Measurements from ENCODE around the gene RNASE9.
A peak's percentile ranks its signal among the peaks of the same experiment; 100 is the strongest.
"Not testable (repeated sequence)": the region's sequence is repeated elsewhere in the genome, so short reads cannot be mapped to it uniquely, and the experiment has no call there.

RNASE9 gene

DNA sequence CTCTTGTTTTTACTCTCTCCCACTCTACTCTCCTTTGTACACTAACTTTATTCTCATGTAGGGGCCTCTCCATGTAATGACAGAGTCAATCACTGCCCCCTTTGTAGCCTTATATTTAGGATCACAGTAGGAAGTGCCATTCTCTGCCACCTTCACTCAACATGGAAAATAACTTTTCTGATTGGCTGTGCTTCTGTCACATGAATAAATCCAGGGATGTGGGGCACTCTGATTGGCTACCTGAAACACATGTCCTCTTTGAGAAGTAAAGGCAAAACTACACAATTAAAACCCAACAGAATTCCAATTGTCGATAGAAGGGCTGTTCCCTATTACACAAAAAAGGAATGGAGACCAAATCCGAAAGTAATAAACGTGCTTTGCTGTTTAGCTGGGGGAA, at the start of gene RNASE9:
TSS of gene RNASE9 (minus strand) at position 87 of the 400 bp plus-strand sequence.
- no peak for DNase-seq (ENCODE audit: low read depth)

DNA sequence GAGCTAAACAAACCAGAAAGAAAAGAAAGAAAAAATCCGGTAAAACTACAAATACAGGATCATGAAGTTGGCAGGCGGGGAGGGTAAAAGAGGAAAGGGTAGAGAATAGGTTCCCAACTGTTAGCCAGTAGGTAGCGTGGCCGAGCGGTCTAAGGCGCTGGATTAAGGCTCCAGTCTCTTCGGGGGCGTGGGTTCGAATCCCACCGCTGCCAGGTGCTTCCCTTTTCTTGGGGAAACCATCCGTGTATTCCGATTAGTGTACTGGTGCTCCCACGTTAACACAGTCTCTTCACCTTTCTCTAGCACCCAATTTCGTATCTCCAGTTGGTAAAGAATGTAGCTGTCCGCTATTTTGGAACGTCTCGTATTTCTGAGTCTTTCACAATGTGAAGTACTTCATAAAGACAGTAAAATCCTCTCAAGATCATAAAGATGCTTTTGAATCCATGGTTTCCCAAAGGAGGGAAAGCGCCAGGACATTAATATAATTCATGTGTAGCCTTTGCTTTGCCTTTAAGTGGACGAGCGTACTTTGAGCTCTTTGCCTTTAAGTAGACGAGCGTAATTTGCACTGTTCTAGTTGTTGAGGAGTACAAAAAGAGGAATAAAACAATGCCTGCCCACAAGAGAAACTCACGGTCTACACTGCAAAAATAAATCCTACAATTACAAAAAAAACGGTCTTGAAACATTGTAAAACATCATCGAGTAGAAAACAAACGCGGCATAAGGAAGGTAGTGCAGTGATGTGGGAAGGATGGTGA, 49.3 kb upstream of the RNASE9 start:
- peak; percentile 82 for DNase-seq (ENCODE audit: low read depth)

DNA sequence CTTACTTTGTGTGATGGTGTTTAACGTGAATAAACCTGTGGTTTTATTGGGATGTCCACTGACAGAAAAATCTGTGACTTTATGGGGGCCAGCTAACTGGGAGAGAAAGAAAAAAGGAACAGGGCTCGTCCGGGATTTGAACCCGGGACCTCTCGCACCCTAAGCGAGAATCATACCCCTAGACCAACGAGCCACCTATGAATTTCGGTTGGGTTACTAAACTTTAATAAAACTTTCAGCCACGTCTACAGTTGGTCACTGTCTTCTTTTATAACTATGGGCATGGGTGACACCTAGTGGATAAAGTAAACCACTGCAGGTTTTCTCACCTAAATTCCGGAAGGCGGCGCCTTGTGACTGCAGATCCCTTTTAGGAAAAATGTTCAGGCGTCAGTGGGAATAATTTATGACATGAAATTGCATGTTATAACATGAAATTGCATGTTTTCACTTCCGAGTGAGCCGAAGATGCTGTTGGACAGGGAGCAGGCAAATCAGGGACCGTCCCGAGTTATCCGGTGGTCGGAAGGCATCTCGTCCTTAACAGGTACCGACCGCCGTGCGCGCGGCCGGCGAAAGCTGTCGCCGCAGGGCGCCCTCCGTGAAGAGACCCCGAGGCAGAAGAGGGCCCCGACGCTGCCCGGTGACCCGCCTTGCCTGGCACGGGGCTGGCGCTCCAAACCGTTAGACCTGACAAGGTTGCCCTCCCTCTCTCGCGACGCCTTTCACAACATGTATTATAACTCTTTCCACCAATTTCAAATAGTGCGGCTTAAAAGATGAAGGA, 48.6 kb upstream of the RNASE9 start:
- DNase-seq (ENCODE audit: low read depth): peak; percentile 91

DNA sequence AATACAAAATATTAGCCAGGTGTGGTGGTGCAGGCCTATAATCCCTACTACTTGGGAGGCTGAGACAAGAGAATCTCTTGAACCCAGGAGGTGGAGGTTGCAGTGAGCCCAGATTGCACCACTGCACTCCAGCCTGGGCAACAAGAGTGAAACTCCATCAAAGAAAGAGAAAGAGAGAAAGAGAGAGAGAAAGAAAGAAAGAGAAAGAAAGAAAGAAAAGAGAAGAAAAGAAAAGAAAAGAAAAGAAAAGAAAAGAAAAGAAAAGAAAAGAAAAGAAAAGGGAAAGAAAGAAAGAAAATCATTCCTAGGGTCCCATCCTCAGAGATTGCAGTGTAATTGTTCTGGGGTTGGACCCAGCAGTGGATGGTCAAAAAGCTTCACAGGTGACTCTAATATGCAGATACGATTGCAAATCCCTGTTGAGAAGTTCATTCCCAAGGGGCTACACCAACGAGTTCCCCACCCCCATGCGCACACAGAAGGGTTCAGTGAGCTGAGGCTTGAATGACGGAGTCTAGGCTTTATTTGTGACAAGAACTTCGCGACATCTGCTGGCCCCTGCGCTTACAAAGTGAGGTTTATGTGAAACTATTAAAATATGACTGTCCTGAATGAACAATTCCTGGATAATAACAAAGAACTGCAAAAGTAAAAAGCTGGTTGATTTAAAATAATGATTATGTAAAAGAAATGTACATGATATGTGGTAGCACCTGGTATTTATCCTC, 47.7 kb upstream of the RNASE9 start:
- no peak for DNase-seq (ENCODE audit: low read depth)

DNA sequence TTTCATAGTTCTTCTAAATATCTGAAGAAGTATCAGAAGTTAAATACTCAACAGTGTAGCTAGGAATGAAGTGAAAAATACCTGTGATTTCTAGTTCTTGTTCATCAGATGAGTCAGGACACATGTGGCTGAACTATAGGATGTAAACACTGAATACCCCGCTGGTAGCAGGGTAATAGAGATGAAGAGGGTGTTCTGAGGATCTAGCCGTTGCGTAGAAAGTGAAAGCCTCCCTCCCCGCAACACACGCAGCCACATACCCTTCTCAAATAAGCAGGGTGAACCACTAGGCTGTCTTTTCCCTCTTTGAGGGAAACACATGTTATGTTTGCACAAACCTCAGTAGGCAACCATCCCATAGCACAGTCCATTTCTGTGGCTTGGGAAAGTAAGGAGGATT, 46.8 kb upstream of the RNASE9 start:
- no peak for DNase-seq (ENCODE audit: low read depth)

DNA sequence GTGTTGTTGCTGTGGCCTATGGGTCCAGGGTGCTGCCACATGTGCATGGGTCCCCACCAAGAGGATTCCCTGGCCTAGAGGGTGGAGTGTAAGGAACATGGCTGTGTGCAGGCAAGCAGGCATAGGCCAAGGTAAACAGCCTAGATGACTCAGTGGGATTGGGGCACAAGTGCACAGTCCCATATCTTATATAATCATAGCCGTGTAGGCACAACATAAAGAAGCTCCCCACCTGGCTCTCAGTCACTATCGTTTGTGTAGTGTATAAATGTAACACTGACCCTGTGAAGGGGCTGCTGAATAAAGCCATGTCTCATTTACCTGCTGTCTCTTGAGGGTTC, 46.0 kb upstream of the RNASE9 start:
- DNase-seq (ENCODE audit: low read depth): no peak

DNA sequence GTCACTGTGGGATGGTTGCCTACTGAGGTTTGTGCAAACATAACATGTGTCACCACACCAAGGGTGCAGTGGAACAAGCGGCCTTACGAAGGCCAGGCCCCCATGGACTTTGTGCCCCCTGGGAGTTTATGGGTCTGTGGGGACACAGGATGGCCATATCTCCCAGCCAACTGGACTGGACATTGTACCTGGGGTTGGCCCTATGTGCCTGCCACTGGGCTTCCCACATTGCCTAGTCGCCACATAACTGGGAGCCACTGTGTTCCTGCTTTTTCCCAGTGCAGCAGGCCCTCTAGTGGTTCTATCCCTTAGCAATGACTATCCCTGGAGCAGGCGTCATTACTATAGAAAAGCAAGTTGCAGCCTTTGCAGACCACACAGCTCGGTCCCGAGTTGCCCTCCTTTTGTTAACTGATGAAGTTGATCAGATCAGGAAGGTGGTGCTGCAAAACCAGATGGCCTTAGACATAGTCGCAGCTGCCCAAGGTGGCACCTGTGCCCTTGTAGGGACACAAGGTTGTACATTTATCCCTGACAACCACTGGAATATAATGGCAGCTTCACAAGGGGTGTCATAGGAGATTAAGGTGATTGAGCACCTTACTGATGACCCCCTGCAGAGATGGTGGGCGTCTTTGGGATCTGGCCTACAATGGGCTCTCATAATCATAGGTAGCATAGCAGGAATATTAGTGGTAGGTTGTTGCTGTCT, 45.5 kb upstream of the RNASE9 start:
- peak; percentile 56 for DNase-seq (ENCODE audit: low read depth)

DNA sequence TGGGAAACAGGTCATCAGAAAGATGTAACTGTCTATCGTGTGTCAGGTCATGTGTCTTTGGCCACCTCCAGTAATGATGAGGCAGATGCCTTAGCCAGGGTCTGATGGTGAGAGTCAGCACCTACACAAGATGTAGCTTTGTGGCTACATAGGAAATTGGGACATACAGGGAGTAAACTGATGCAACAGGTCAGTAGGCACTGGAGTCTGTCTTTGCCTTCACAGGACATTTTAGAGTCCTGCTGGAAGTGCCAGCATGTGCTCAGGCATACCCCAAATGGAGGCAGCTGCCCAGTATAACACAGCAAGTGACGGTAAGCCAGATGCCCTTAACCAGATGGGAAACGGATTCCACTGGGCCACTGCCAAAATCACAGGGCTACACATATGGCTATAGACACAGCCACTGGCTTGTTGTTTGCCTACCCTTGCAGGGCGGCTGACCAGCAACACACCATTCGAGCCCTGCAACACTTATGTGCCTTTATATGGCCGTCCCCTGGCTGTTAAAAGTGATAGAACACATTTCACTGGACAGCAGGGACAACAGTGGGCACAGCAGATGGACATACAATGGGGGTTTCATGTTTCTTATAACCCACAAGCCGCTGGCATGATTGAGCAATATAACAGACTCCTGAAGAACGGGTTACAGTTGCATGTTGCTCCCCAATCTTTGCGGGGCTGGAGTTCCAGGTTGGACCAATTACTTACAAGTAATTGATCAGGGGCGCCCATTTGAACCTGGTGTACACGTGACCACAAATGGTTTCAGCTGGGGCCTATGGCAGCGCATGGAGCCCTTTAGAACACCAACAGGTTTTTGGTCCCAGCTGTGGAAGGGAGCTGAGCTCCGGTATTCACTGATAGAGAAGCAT, 43.2 kb upstream of the RNASE9 start:
- no peak for DNase-seq (ENCODE audit: low read depth)

DNA sequence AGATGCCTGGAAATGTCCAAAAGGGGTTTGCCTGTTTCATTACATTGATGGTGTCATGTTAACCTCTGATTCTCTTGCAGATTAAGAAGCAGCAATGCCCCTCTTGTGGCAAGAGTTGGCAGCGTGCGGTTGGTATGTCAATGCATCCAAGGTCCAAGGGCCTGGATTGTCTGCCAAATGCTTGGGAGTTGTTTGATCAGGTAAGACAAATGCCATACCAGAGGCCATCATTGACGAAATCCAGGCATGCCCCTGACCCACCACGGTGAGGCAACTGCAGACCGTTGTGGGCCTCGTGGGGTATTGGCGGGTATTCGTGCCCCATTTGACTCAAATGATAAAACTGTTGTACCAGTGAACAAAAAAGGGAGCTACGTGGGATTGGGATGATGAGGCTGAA, 41.7 kb upstream of the RNASE9 start:
- no peak for DNase-seq (ENCODE audit: low read depth)

DNA sequence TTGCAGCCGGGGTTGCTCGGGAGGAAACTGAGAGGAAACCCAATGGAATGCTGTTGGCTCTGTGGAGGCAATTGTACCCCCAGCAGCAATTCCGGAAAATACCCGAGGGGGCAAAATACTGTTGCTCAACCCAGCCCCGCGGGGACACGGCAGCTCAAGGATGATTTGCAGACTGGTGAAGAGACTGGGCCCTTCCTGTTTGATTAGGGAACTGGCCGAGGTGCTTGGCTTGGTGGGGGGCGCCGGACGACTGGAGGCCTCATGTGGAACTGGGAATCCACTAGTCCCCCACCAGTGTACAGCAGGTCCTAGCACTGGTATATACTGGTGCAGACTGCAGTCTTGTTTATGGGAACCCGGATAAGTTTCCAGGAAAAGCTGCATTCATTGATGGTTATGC, 40.7 kb upstream of the RNASE9 start:
- DNase-seq (ENCODE audit: low read depth): no peak

DNA sequence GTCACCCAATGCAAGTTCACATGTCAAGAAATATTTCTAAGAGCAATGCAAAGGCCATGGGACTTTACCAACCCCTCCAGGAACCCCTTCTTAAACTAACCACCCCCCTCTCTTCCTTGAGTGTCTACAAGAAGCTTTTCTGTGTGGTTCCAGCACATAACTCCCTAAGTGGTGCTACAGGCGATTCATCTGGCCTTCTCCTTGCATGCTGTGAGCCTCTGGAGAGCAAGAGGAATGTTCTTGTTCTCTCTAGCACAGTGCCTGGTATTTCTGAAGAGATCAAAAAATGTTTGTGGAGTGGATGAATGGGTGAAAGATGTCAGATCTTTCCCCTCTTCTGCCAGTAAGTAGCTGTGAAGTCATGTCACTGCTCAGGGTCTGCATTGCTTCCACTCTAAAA, 36.3 kb upstream of the RNASE9 start:
- no peak for DNase-seq (ENCODE audit: low read depth)

DNA sequence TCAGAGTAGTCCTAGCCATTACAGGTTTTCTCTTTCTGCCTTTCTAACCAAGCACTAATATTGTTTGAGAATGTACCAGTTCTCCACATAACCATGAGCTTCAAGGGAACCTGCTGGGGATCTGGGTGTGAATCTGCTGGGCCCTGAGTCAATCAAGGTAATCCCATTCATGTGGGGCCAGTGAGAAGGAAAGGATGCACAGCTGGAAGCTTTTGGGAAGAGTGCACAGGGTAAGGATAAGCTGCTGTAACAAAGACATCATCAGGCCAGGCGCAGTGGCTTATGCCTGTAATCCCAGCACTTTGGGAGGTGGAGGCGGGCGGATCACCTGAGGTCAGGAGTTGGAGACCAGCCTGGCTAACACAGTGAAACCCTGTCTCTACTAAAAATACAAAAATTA, 34.9 kb upstream of the RNASE9 start:
- DNase-seq (ENCODE audit: low read depth): not testable (repeated sequence)

DNA sequence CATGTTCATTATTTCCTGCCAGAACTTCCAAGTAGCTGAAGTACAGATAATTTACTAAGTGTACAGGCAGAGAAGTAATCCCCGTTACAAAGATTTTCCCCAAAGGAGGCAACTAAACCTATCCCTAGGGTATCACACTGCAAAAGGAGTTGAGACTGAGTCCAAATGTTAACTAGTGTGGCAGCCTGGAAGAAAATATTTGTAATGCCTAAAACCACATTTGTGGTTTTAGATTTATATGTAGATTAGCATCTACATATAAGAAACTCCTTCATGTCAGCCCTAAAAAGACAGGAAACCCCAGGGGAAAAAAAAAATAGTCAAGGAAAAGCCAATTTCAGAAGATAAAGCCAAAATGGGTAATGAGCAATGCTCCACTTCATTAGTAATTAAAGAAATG, 31.7 kb upstream of the RNASE9 start:
- DNase-seq (ENCODE audit: low read depth): no peak

DNA sequence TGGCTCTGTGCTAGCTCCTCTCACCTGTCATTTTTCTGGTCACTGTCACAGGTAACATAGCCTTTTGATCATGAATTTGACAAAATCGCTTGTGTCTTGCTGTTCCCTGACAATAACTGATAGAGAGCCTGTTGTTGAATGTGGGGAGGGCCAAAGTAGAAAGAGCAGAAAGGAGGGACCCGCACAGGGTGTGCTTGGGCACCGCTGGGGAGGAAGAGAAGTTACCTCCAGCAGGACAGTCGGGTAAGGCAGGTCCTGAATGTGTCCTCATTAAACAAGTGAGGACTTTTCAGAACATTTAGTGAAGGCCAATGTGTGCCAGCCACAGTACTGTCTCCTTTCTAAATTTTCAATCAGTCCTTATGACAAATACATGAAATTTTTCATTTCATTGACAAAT, 30.4 kb upstream of the RNASE9 start, which contains the start of gene RNASE12:
TSS of gene RNASE12 (minus strand) at position 142 of the 400 bp plus-strand sequence. CDS start 653 bp downstream, outside the sequence.
- DNase-seq (ENCODE audit: low read depth): no peak

DNA sequence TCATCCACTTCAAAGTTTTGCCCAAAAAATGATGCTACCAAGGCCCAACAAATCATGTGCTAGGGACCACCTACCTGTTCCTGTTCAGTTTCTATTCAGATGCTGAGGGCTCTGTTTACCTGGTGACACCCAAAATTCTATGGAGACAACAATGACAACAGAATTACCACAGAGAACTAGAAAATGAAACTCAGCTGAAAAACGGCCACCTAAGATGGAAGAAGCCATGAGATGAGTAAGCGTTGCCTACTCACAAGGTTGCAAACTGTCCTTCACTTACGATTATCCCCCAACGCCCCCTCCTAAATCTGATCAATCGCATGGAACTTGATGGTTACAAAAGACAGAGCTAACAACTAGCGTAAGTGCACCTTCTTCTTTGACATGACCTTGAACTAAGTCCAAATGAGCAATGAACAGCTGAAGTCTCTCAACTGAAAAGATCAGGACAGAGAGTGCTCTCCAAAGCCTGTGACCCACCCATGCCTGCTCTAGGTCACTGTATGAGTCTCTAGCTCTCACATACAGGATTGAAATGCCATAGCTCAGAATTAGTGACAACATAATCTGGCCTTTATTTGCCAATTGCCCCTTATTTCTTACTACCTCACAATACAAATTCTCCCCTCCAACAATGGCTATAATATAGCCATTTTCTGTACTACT, 26.8 kb upstream of the RNASE9 start, which contains the start of gene RNASE11:
TSS of gene RNASE11 (minus strand) at position 513 of the 666 bp plus-strand sequence.
- no peak for DNase-seq (ENCODE audit: low read depth)

DNA sequence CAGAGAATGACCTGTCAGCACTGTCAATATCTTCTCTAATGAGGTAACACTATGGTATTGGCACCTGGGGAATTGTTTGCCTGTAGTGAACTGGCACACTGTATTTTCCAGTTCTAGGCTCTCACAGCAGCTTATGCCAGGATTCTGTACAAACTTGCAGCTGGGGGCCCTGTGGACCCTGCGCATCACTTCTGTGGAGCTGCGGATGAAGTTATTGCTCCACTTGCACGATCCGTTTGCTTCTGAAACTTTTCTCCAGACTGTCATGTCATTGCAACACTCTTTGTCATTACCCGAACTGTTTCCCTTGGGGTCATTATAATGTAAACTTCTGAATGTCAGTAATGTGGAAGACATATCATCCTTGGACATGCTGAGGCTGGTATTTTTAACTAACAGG, 23.1 kb upstream of the RNASE9 start:
- DNase-seq (ENCODE audit: low read depth): no peak

DNA sequence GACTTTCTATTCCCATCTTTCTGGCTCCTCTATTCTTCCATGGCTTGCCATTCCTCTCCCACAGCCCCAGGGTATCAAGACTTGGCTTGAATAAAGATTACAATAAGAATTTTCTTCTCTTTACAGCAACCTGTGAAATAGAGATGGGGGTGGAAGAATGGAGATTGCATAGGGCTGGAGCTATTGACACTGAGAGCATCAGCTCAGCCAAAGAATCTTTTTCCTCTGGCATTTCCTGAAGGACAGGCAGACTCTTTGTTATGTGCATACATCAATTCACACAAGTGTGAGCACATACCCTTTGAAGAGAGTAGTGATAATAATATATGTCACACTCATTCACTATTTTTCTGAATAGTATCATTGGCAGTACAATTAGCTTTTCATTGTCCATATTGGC, 22.3 kb upstream of the RNASE9 start:
- no peak for DNase-seq (ENCODE audit: low read depth)

DNA sequence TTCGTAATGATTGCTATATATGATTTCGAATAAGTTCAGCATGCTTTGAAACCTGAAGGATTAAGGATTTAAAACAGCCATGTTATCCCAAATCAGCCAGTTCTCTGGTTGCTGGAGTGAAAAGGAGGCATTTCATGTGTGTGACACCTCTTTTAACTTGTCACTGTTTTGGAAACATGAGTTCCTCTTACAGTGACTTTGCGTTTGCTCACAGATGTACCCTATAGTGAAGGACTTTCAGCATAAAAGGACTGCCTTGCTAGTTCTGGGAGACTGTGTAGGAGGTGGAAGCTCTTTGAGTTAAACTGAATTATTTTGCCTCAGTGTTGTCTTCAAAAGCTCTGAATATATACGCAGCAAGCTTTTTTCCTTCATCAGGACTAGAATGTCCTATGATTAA, 19.4 kb upstream of the RNASE9 start:
- no peak for DNase-seq (ENCODE audit: low read depth)

DNA sequence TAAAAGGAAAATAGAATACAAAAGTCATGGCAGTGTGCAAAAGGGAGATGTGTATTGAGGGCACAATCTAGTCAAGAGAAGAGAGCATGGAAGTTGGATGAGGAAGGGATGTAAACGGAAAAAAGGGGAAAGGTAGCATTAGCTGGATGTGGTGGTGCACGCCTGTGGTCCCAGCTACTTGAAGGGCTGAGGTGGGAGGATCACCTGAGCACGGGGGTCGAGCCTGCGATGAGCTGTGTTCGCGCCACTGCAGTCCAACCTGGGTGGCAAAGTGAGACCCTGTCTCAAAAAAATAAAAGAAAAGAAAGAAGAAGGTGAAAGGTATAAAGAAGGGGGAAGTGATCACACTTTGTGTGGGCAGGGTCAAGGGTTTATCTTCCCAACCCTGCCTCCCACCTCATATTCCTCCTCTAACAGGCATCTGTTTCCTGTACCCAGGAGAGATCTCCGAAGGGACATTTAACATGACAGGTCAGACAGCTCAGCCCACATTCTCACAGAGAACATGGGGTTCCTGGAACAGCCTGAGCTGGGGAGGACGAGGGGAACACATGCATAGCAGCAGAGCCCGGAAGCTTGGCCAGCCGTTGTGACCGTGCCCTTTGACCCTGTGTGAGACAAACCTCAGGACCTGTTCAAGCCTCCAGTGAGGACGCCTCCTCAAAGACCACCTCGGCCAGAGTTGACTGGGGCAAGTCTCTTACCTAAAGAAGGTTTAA, 18.1 kb upstream of the RNASE9 start:
- DNase-seq (ENCODE audit: low read depth): no peak

DNA sequence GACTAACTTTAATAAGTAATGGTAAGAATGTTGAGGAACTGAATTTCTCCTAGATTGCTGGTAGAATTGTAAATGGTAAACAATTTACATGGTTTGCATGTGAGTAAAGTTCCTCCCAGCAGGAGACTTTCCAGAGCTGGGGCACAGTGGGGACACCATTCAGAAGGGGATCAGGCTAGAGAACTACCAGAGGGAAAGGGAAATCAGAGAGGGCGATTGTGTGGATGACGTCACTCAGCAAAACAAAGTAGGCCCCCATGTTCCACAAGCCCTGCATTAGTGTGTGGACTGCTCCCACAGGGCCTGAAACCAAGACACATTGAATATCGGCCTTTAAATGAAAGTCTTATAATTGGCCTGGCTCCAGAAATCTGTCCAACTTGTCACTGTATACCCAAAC, 17.5 kb upstream of the RNASE9 start:
- no peak for DNase-seq (ENCODE audit: low read depth)

All from ELR (cell line).